Loucy (cell line): ENCODE results near the gene TFCP2L1.

Experiments used
- H2AFZ ChIP-seq: fragments of 200-600 bp; sonication (generic); 2 replicates; pipeline ENCODE4 v1.6.0; 2016; ENCODE audit warnings: antibody characterized with exemption, mild to moderate bottlenecking, low read length, moderate library complexity
- H3F3A ChIP-seq: fragments of 200-600 bp; 2 replicates; pipeline ENCODE4 v1.6.0; 2016; ENCODE audit warnings: antibody characterized with exemption, low read depth, mild to moderate bottlenecking
- H3K27me3 ChIP-seq: fragments of 200-600 bp; sonication (generic); 2 replicates; pipeline ENCODE4 v1.6.1; 2014; ENCODE audit warnings: low read length, mild to moderate bottlenecking; ENCODE audit not compliant: insufficient read depth, poor library complexity, severe bottlenecking
- H3K36me3 ChIP-seq: fragments of 200-600 bp; sonication (generic); 2 replicates; pipeline ENCODE4 v1.6.1; 2016; ENCODE audit warnings: low read length; ENCODE audit not compliant: insufficient read depth
- H3K4me1 ChIP-seq: fragments of 200-600 bp; sonication (generic); 2 replicates; pipeline ENCODE4 v1.5.1; 2014; ENCODE audit warnings: low read length, mild to moderate bottlenecking; ENCODE audit not compliant: insufficient read depth, poor library complexity, severe bottlenecking
- H3K4me2 ChIP-seq: fragments of 200-600 bp; sonication (generic); 2 replicates; pipeline ENCODE4 v1.6.0; 2014; ENCODE audit warnings: antibody characterized with exemption, low read length, low read depth, mild to moderate bottlenecking; ENCODE audit not compliant: poor library complexity, severe bottlenecking
- H3K4me3 ChIP-seq: fragments of 200-600 bp; sonication (generic); 2 replicates; pipeline ENCODE4 v1.5.1; 2014; ENCODE audit warnings: low read length, mild to moderate bottlenecking, mixed read lengths; ENCODE audit not compliant: poor library complexity, severe bottlenecking
- H3K79me2 ChIP-seq: fragments of 200-600 bp; sonication (generic); 2 replicates; pipeline ENCODE4 v1.6.1; 2014; ENCODE audit warnings: low read length; ENCODE audit not compliant: insufficient read depth
- H3K9ac ChIP-seq: fragments of 200-600 bp; sonication (generic); 2 replicates; pipeline ENCODE4 v1.6.0; 2014; ENCODE audit warnings: mild to moderate bottlenecking, low read depth, low read length, moderate library complexity; ENCODE audit not compliant: poor library complexity, severe bottlenecking
- H3K9me2 ChIP-seq: fragments of 200-600 bp; sonication (generic); replicated peaks from 2 replicates; pipeline ENCODE4 v1.6.1; 2016; ENCODE audit warnings: low read depth, low read length, mixed read lengths
- H3K9me3 ChIP-seq: fragments of 200-600 bp; sonication (generic); 2 replicates; pipeline ENCODE4 v1.6.1; 2014; ENCODE audit warnings: mild to moderate bottlenecking, antibody characterized with exemption, low read length, low read depth; ENCODE audit not compliant: insufficient read depth
- H4K20me1 ChIP-seq: fragments of 200-600 bp; sonication (generic); 2 replicates; pipeline ENCODE4 v1.6.0; 2014; ENCODE audit warnings: antibody characterized with exemption, low read length, mild to moderate bottlenecking; ENCODE audit not compliant: insufficient read depth, poor library complexity, severe bottlenecking
- CTCF ChIP-seq: fragments of 200-600 bp; sonication (generic); conservative IDR thresholded peaks from 2 replicates; pipeline ENCODE4 v1.5.1; 2014; ENCODE audit warnings: mild to moderate bottlenecking, antibody characterized with exemption, low read length
- EZH2phosphoT487 ChIP-seq: fragments of 200-600 bp; IDR thresholded peaks from 2 replicates; pipeline ENCODE4 v1.6.1; 2018; ENCODE audit warnings: antibody characterized with exemption, mild to moderate bottlenecking, moderate library complexity, borderline replicate concordance

Gene TFCP2L1

GRCh38 chr2:121217627-121218026, 67.4 kb downstream of the TFCP2L1 start:
- Histone ChIP-seq H3K9me2 (no peaks in the 10 kb centered on the region), H3K36me3 (no peaks in the 10 kb centered on the region), H3K9me3 (no peaks in the 10 kb centered on the region), H3K4me1 (no peaks in the 10 kb centered on the region), H3K9ac (no peak overlapping the region), H3K4me3 (no peak overlapping the region), H3F3A (no peaks in the 10 kb centered on the region), H3K79me2 (no peaks in the 10 kb centered on the region), H4K20me1 (no peaks in the 10 kb centered on the region), H3K4me2 (no peak overlapping the region), H3K27me3 (no peaks in the 10 kb centered on the region), H2AFZ (no peak overlapping the region)
- no peak for TF ChIP-seq CTCF
- TF ChIP-seq EZH2phosphoT487 = no peak

GRCh38 chr2:121214296-121214695, 70.7 kb downstream of the TFCP2L1 start:
- H3K4me2 ChIP-seq = no peak overlapping the region
- no peaks in the 10 kb centered on the region for H3K4me1 ChIP-seq
- no peak overlapping the region for H3K9ac ChIP-seq
- no peaks in the 10 kb centered on the region for H3K9me3 ChIP-seq
- no peak for TF ChIP-seq CTCF
- no peak for TF ChIP-seq EZH2phosphoT487
- no peak overlapping the region for H3K4me3 ChIP-seq
- H2AFZ ChIP-seq = no peak overlapping the region
- no peaks in the 10 kb centered on the region for H3K79me2 ChIP-seq
- no peaks in the 10 kb centered on the region for H3K36me3 ChIP-seq
- no peaks in the 10 kb centered on the region for H4K20me1 ChIP-seq
- H3K27me3 ChIP-seq = no peaks in the 10 kb centered on the region
- no peaks in the 10 kb centered on the region for H3K9me2 ChIP-seq
- H3F3A ChIP-seq = no peaks in the 10 kb centered on the region

GRCh38 chr2:121213386-121213785, 71.6 kb downstream of the TFCP2L1 start:
- Histone ChIP-seq H3F3A (no peaks in the 10 kb centered on the region), H3K9ac (no peak overlapping the region), H3K9me3 (no peaks in the 10 kb centered on the region), H3K4me3 (no peak overlapping the region), H3K79me2 (no peaks in the 10 kb centered on the region), H3K4me1 (no peaks in the 10 kb centered on the region), H2AFZ (no peak overlapping the region), H3K9me2 (no peaks in the 10 kb centered on the region), H3K36me3 (no peaks in the 10 kb centered on the region), H3K27me3 (no peaks in the 10 kb centered on the region), H4K20me1 (no peaks in the 10 kb centered on the region), H3K4me2 (no peak overlapping the region)
- TF ChIP-seq EZH2phosphoT487 (no peak), CTCF (no peak)
